Glutamatergic neuron (in vitro differentiated cells): Measurements from ENCODE around the gene MYO1D. TPM values are rescaled to one million over a fixed set of nuclear protein-coding genes. Genes with fewer than 3 reads are reported as not detected.

Experiments used
- DNase-seq: peaks from one replicate; pipeline ENCODE4 v3.0.0; 2022
- H3K27ac Mint-ChIP-seq: one replicate; pipeline ENCODE4 v1.8.0; 2020; ENCODE audit warnings: mild to moderate bottlenecking, mixed read lengths, inconsistent platforms; ENCODE audit not compliant: unreplicated experiment
- H3K27me3 Mint-ChIP-seq: one replicate; pipeline ENCODE4 v1.8.0; 2020; ENCODE audit warnings: mild to moderate bottlenecking, moderate library complexity, mixed read lengths, inconsistent platforms; ENCODE audit not compliant: unreplicated experiment
- H3K36me3 Mint-ChIP-seq: one replicate; pipeline ENCODE4 v1.8.0; 2020; ENCODE audit warnings: mild to moderate bottlenecking, mixed read lengths, inconsistent platforms; ENCODE audit not compliant: unreplicated experiment
- H3K4me1 Mint-ChIP-seq: one replicate; pipeline ENCODE4 v1.8.0; 2020; ENCODE audit warnings: mild to moderate bottlenecking, low read depth, mixed read lengths, inconsistent platforms; ENCODE audit not compliant: unreplicated experiment
- H3K4me3 Mint-ChIP-seq: one replicate; pipeline ENCODE4 v1.8.0; 2020; ENCODE audit warnings: mild to moderate bottlenecking, mixed read lengths, inconsistent platforms; ENCODE audit not compliant: unreplicated experiment
- H3K9me3 Mint-ChIP-seq: one replicate; pipeline ENCODE4 v1.8.0; 2020; ENCODE audit warnings: mild to moderate bottlenecking, moderate library complexity, mixed read lengths, inconsistent platforms; ENCODE audit not compliant: unreplicated experiment
- CTCF ChIP-seq: fragments of 200-600 bp; sonication (generic); IDR thresholded peaks from one replicate; pipeline ENCODE4 v1.5.0; 2021; ENCODE audit not compliant: partially characterized antibody, unreplicated experiment
- total RNA-seq: library from RNA; stranded (reverse); fragmentation: NEBNext Ultra II Directional; extraction: Animal tissue kit (Norgen Biotek cat#: 25700); gene quantifications from one replicate; pipeline ENCODE4 v1.2.1, GENCODE V29; 2021; ENCODE audit not compliant: unreplicated experiment

The MYO1D gene
- total RNA-seq, 1 donor from 2014 or later, result 5.3 TPM

- TF ChIP-seq CTCF, result no peak
- Mint-ChIP-seq H3K4me1 (peaks cover 10% of the 10 kb centered on the region), H3K4me3 (no peak overlapping the region), H3K9me3 (peaks cover 2% of the 10 kb centered on the region), H3K36me3 (no peaks in the 10 kb centered on the region), H3K27me3 (peaks cover 2% of the 10 kb centered on the region), H3K27ac (no peak overlapping the region)
- no peak for DNase-seq
Observed at GRCh38 chr17:32696426-32696825, 180.5 kb downstream of the MYO1D start.

DNA sequence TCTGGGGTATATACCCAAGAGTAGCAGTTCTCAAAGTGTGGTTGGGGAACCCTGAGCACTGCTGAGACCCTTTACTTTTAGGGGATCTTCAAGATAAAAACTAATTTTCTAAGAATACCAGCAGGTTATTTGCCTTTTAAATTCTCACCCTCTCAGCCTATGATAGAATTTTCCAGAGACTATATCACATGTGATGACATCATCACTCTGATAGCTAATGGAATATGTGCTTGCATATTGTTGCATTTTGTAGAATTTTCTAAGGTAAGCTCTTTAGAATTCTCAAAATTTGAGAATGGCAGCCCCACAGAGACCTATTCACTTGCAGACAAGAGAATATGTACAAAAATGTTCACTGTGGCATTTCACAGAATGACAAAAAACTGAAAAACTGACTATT, 181.1 kb downstream of the MYO1D start:
- peaks cover 2% of the 10 kb centered on the region for H3K27me3 Mint-ChIP-seq
- no peak for DNase-seq
- no peak overlapping the region for H3K27ac Mint-ChIP-seq
- no peak for TF ChIP-seq CTCF
- no peaks in the 10 kb centered on the region for H3K36me3 Mint-ChIP-seq
- H3K4me3 Mint-ChIP-seq, result no peak overlapping the region
- H3K4me1 Mint-ChIP-seq, result peaks cover 10% of the 10 kb centered on the region
- peaks cover 2% of the 10 kb centered on the region for H3K9me3 Mint-ChIP-seq

DNA sequence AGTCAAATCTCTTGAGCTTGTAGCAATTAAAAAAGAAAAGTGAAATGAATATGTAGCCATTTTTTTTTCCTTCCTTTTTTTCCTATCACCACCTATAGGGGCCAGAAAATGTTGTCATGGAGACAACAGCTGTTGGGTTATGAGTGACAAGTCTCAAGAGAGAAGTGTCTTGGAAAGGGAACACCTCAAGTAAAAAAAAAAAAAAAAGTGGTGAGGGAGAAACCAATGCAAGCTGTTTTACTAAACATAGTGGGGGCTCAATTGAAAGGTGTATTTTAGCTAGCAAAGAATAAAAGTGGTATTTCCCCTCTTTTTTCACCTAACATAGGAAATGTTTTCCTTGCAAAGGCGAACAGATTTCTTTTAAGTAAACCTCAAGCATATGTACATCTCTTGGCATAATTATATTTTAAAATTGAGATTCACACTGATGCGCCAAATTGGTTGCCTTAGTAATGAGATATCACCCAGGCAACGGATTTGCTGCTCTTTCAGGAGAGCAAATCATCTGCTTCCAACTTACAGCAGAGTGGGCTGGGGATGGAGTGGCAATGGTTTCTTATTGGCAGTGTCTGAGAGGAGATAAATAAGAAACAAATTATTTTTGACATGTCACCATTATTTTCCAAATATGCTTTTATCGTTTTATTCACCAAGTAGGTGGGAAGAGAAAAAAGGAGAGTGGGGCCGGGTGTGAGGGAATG, 183.6 kb downstream of the MYO1D start:
- H3K27me3 Mint-ChIP-seq, result peaks cover 2% of the 10 kb centered on the region
- TF ChIP-seq CTCF, result no peak
- H3K4me3 Mint-ChIP-seq, result peak overlapping the region; percentile 22
- no peak for DNase-seq
- H3K4me1 Mint-ChIP-seq, result peaks cover 10% of the 10 kb centered on the region
- H3K9me3 Mint-ChIP-seq, result peaks cover 2% of the 10 kb centered on the region
- H3K36me3 Mint-ChIP-seq, result no peaks in the 10 kb centered on the region
- H3K27ac Mint-ChIP-seq, result no peak overlapping the region

DNA sequence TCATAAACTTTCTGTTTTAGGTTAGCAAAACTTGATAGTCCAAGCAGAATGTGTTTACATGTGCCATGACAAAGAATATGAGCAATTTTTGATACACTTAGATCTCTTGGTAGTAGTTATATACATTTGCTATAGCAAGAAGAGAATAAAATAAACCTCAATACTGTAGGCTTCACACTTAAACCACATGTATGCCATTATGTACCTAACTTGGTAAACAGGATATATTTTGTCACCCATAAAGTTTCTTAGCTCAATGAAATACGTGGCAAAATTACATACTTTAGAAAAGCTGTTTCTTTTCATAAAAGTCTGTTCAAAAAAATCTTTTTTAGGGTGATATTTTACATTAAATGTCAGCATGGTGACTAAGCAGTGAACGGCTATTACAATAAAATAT, 184.7 kb downstream of the MYO1D start:
- peaks cover 2% of the 10 kb centered on the region for H3K27me3 Mint-ChIP-seq
- TF ChIP-seq CTCF, result no peak
- H3K36me3 Mint-ChIP-seq, result no peaks in the 10 kb centered on the region
- H3K27ac Mint-ChIP-seq, result no peak overlapping the region
- DNase-seq, result no peak
- no peak overlapping the region for H3K4me3 Mint-ChIP-seq
- H3K4me1 Mint-ChIP-seq, result peaks cover 10% of the 10 kb centered on the region
- H3K9me3 Mint-ChIP-seq, result peaks cover 2% of the 10 kb centered on the region

DNA sequence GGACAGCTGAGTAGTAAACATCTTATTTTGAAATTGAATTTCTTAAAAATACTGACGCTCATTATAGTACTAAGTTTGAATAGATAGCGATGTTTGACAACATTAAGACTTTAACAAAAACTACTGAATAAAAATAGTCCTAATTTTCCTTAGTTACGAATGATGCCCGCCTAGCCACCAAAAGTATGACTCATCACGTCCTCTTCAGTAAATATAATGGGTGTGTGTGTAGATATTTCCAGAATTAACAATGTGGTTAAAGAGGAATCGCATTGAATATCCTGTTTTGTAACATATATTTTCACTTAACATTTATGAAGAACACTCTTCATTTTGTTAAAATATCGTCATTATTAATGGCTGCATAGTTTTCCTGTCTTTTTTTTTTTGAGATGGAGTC, 187.6 kb downstream of the MYO1D start:
- Mint-ChIP-seq H3K27ac (no peak overlapping the region), H3K36me3 (peaks cover 7% of the 10 kb centered on the region), H3K27me3 (peaks cover 3% of the 10 kb centered on the region), H3K4me3 (no peak overlapping the region), H3K9me3 (no peaks in the 10 kb centered on the region), H3K4me1 (peaks cover 10% of the 10 kb centered on the region)
- no peak for TF ChIP-seq CTCF
- no peak for DNase-seq
